ENCODE results near the gene EXOSC7. TPM values are rescaled to one million over a fixed set of nuclear protein-coding genes. Genes with fewer than 3 reads are reported as not detected.
A peak's percentile ranks its signal among the peaks of the same experiment; 100 is the strongest.

EXOSC7 gene
- total and polyA plus RNA-seq, 9 of the 15 experiments (the other 6 are each of a cell fraction or from before 2014, with no cell fraction given), result 88.5 to 237 (median 112) TPM

GRCh38 chr3:44976002-44976815 is at the start of gene EXOSC7, which contains the start of gene ZDHHC3 (continued):
- TF ChIP-seq GMEB1 (CRISPR knock-in tag; IDR thresholded peaks at IDR 0.05) (peak; percentile 71), SRF (CRISPR knock-in tag; IDR thresholded peaks at IDR 0.05) (peak in 1 of 2 experiments; percentile 52; a peak in 1 of 4 replicates), HDAC1 (IDR thresholded peaks at IDR 0.05) (peak in 1 of 2 experiments; percentile 92; a peak in 2 of 4 replicates), ZNF174 (CRISPR knock-in tag; IDR thresholded peaks at IDR 0.05) (no peak), ILK (tag; IDR thresholded peaks at IDR 0.05; ENCODE audit: borderline replicate concordance, low read depth) (no peak), ZNF77 (CRISPR knock-in tag; IDR thresholded peaks at IDR 0.05) (no peak), GTF2E2 (tag; IDR thresholded peaks at IDR 0.05) (peak; percentile 57; the same call in 1 of the 2 replicates), HINFP (tag; conservative IDR thresholded peaks at IDR 0.05; ENCODE audit: low read depth) (no peak), FUS (optimal IDR thresholded peaks at IDR 0.05; ENCODE audit: low read depth, low read length) (peak; percentile 26), POLR2H (tag; IDR thresholded peaks at IDR 0.05; ENCODE audit: low read depth) (peak; percentile 47), SAFB (IDR thresholded peaks at IDR 0.05; ENCODE audit: borderline replicate concordance, low read depth, low read length) (no peak), ATF6 (CRISPR knock-in tag; IDR thresholded peaks at IDR 0.05) (no peak), MNT (conservative IDR thresholded peaks at IDR 0.05) (peak; percentile 91 to 97), CHD2 (IDR thresholded peaks at IDR 0.05; ENCODE audit: low read depth, low read length) (0 out of 2 replicates have a peak, but pooled peaks have one; percentile 8), TCF7L2 (IDR thresholded peaks at IDR 0.05; ENCODE audit: low read depth, low read length) (no peak), PREB (CRISPR knock-in tag; IDR thresholded peaks at IDR 0.05) (0 out of 2 replicates have a peak, but pooled peaks have one; percentile 23), BCL6 (CRISPR knock-in tag; IDR thresholded peaks at IDR 0.05) (no peak)

Measured in K562 (cell line).